ENCODE results near the gene ZNF182.

DNA sequence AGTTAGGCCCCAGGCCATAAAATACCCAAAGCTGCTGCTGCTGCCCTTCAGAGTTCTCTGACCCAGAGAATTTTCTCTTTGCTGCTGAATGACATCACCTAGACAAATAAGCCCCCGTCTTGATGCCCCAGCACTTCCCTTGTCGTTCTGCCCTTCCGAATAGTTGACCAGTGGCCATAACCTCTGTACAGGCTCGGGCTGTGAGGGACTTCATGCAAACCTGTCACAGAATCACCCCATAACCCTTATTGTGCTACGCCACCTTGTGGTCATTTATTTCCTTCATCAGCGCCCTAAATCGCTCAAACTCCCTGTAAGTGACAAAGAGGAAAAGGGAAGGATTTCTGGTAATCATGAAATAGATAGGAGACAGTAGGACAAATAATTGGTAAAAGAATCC lies 21.8 kb upstream of the ZNF182 start:
- TF ChIP-seq POLR2A (IDR thresholded peaks at IDR 0.05) = no peak
- TF ChIP-seq, protein P1, sequence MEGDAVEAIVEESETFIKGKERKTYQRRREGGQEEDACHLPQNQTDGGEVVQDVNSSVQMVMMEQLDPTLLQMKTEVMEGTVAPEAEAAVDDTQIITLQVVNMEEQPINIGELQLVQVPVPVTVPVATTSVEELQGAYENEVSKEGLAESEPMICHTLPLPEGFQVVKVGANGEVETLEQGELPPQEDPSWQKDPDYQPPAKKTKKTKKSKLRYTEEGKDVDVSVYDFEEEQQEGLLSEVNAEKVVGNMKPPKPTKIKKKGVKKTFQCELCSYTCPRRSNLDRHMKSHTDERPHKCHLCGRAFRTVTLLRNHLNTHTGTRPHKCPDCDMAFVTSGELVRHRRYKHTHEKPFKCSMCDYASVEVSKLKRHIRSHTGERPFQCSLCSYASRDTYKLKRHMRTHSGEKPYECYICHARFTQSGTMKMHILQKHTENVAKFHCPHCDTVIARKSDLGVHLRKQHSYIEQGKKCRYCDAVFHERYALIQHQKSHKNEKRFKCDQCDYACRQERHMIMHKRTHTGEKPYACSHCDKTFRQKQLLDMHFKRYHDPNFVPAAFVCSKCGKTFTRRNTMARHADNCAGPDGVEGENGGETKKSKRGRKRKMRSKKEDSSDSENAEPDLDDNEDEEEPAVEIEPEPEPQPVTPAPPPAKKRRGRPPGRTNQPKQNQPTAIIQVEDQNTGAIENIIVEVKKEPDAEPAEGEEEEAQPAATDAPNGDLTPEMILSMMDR (IDR thresholded peaks at IDR 0.05) = peak; percentile 57 to 63 (median 61)
